ENCODE data around the gene TSHZ3.

The TSHZ3 gene

GRCh38 chr19:31297991-31298390 is 51.2 kb downstream of the TSHZ3 start:
- Histone ChIP-seq H3K27me3 (ENCODE audit: control insufficient read depth in 1 of 2, insufficient read depth in 2 of 2, low read length in 2 of 2) (no peaks in the 10 kb centered on the region), H3K27ac (ENCODE audit: low read length) (no peak overlapping the region), H3K4me1 (ENCODE audit: control insufficient read depth, insufficient read depth, low read length) (peaks cover 4% of the 10 kb centered on the region), H3K9ac (ENCODE audit: low read length in 2 of 2) (no peak overlapping the region), H3K36me3 (ENCODE audit: control insufficient read depth in 2 of 2, insufficient read depth in 2 of 2, low read length in 2 of 2) (no peaks in the 10 kb centered on the region), H3K9me3 (ENCODE audit: control insufficient read depth in 2 of 2, low read length in 2 of 2) (no peaks in the 10 kb centered on the region), H3K4me3 (ENCODE audit: low read length in 2 of 2) (no peak overlapping the region)

- Histone ChIP-seq H3K4me1 (ENCODE audit: control insufficient read depth, insufficient read depth, low read length) (peaks cover 2% of the 10 kb centered on the region), H3K36me3 (ENCODE audit: control insufficient read depth in 2 of 2, insufficient read depth in 2 of 2, low read length in 2 of 2) (no peaks in the 10 kb centered on the region), H3K27me3 (ENCODE audit: control insufficient read depth in 1 of 2, insufficient read depth in 2 of 2, low read length in 2 of 2) (no peaks in the 10 kb centered on the region), H3K27ac (ENCODE audit: low read length) (no peak overlapping the region), H3K9me3 (ENCODE audit: control insufficient read depth in 2 of 2, low read length in 2 of 2) (no peaks in the 10 kb centered on the region), H3K9ac (ENCODE audit: low read length in 2 of 2) (no peak overlapping the region), H3K4me3 (ENCODE audit: low read length in 2 of 2) (no peak overlapping the region)
Measured at GRCh38 chr19:31296741-31297390, 52.4 kb downstream of the TSHZ3 start.

GRCh38 chr19:31294189-31294588 is 55.0 kb downstream of the TSHZ3 start:
- Histone ChIP-seq H3K9me3 (ENCODE audit: control insufficient read depth in 2 of 2, low read length in 2 of 2) (no peaks in the 10 kb centered on the region), H3K9ac (ENCODE audit: low read length in 2 of 2) (no peak overlapping the region), H3K27ac (ENCODE audit: low read length) (no peak overlapping the region), H3K4me1 (ENCODE audit: control insufficient read depth, insufficient read depth, low read length) (no peaks in the 10 kb centered on the region), H3K36me3 (ENCODE audit: control insufficient read depth in 2 of 2, insufficient read depth in 2 of 2, low read length in 2 of 2) (no peaks in the 10 kb centered on the region), H3K4me3 (ENCODE audit: low read length in 2 of 2) (no peak overlapping the region), H3K27me3 (ENCODE audit: control insufficient read depth in 1 of 2, insufficient read depth in 2 of 2, low read length in 2 of 2) (no peaks in the 10 kb centered on the region)

- Histone ChIP-seq H3K9me3 (ENCODE audit: control insufficient read depth in 2 of 2, low read length in 2 of 2) (no peaks in the 10 kb centered on the region), H3K9ac (ENCODE audit: low read length in 2 of 2) (no peak overlapping the region), H3K4me3 (ENCODE audit: low read length in 2 of 2) (no peak overlapping the region), H3K27ac (ENCODE audit: low read length) (no peak overlapping the region), H3K4me1 (ENCODE audit: control insufficient read depth, insufficient read depth, low read length) (no peaks in the 10 kb centered on the region), H3K27me3 (ENCODE audit: control insufficient read depth in 1 of 2, insufficient read depth in 2 of 2, low read length in 2 of 2) (no peaks in the 10 kb centered on the region), H3K36me3 (ENCODE audit: control insufficient read depth in 2 of 2, insufficient read depth in 2 of 2, low read length in 2 of 2) (peaks cover 0 to 2% of the 10 kb centered on the region in 2 donors)
Measured at GRCh38 chr19:31292639-31293185, 56.5 kb downstream of the TSHZ3 start.

GRCh38 chr19:31290931-31291590 is 58.2 kb downstream of the TSHZ3 start:
- no peak overlapping the region for H3K27ac ChIP-seq (ENCODE audit: low read length)
- H3K4me3 ChIP-seq (ENCODE audit: low read length in 2 of 2), result no peak overlapping the region
- no peaks in the 10 kb centered on the region for H3K4me1 ChIP-seq (ENCODE audit: control insufficient read depth, insufficient read depth, low read length)
- H3K9ac ChIP-seq (ENCODE audit: low read length in 2 of 2), result no peak overlapping the region
- H3K36me3 ChIP-seq (ENCODE audit: control insufficient read depth in 2 of 2, insufficient read depth in 2 of 2, low read length in 2 of 2), result peaks cover 0 to 2% of the 10 kb centered on the region in 2 donors
- no peaks in the 10 kb centered on the region for H3K27me3 ChIP-seq (ENCODE audit: control insufficient read depth in 1 of 2, insufficient read depth in 2 of 2, low read length in 2 of 2)
- H3K9me3 ChIP-seq (ENCODE audit: control insufficient read depth in 2 of 2, low read length in 2 of 2), result no peaks in the 10 kb centered on the region

- Histone ChIP-seq H3K36me3 (ENCODE audit: control insufficient read depth in 2 of 2, insufficient read depth in 2 of 2, low read length in 2 of 2) (peaks cover 0 to 2% of the 10 kb centered on the region in 2 donors), H3K27me3 (ENCODE audit: control insufficient read depth in 1 of 2, insufficient read depth in 2 of 2, low read length in 2 of 2) (no peaks in the 10 kb centered on the region), H3K9ac (ENCODE audit: low read length in 2 of 2) (no peak overlapping the region), H3K9me3 (ENCODE audit: control insufficient read depth in 2 of 2, low read length in 2 of 2) (no peaks in the 10 kb centered on the region), H3K4me1 (ENCODE audit: control insufficient read depth, insufficient read depth, low read length) (peaks cover 3% of the 10 kb centered on the region), H3K27ac (ENCODE audit: low read length) (no peak overlapping the region), H3K4me3 (ENCODE audit: low read length in 2 of 2) (no peak overlapping the region)
Measured at GRCh38 chr19:31289976-31290375, 59.3 kb downstream of the TSHZ3 start.

GRCh38 chr19:31289381-31289880 is 59.8 kb downstream of the TSHZ3 start:
- Histone ChIP-seq H3K27me3 (ENCODE audit: control insufficient read depth in 1 of 2, insufficient read depth in 2 of 2, low read length in 2 of 2) (no peaks in the 10 kb centered on the region), H3K36me3 (ENCODE audit: control insufficient read depth in 2 of 2, insufficient read depth in 2 of 2, low read length in 2 of 2) (peaks cover 0 to 2% of the 10 kb centered on the region in 2 donors), H3K9ac (ENCODE audit: low read length in 2 of 2) (no peak overlapping the region), H3K4me1 (ENCODE audit: control insufficient read depth, insufficient read depth, low read length) (peaks cover 3% of the 10 kb centered on the region), H3K4me3 (ENCODE audit: low read length in 2 of 2) (no peak overlapping the region), H3K27ac (ENCODE audit: low read length) (no peak overlapping the region), H3K9me3 (ENCODE audit: control insufficient read depth in 2 of 2, low read length in 2 of 2) (no peaks in the 10 kb centered on the region)

GRCh38 chr19:31286491-31286890 is 62.7 kb downstream of the TSHZ3 start:
- Histone ChIP-seq H3K27ac (ENCODE audit: low read length) (no peak overlapping the region), H3K4me3 (ENCODE audit: low read length in 2 of 2) (no peak overlapping the region), H3K27me3 (ENCODE audit: control insufficient read depth in 1 of 2, insufficient read depth in 2 of 2, low read length in 2 of 2) (no peaks in the 10 kb centered on the region), H3K4me1 (ENCODE audit: control insufficient read depth, insufficient read depth, low read length) (peaks cover 7% of the 10 kb centered on the region), H3K9ac (ENCODE audit: low read length in 2 of 2) (no peak overlapping the region), H3K9me3 (ENCODE audit: control insufficient read depth in 2 of 2, low read length in 2 of 2) (no peaks in the 10 kb centered on the region), H3K36me3 (ENCODE audit: control insufficient read depth in 2 of 2, insufficient read depth in 2 of 2, low read length in 2 of 2) (peaks cover 0 to 2% of the 10 kb centered on the region in 2 donors)

- peaks cover 7% of the 10 kb centered on the region for H3K4me1 ChIP-seq (ENCODE audit: control insufficient read depth, insufficient read depth, low read length)
- H3K36me3 ChIP-seq (ENCODE audit: control insufficient read depth in 2 of 2, insufficient read depth in 2 of 2, low read length in 2 of 2), result peaks cover 0 to 2% of the 10 kb centered on the region in 2 donors
- H3K4me3 ChIP-seq (ENCODE audit: low read length in 2 of 2), result peak overlapping the region in 1 of 2 donors; percentile 52
- no peaks in the 10 kb centered on the region for H3K9me3 ChIP-seq (ENCODE audit: control insufficient read depth in 2 of 2, low read length in 2 of 2)
- no peak overlapping the region for H3K9ac ChIP-seq (ENCODE audit: low read length in 2 of 2)
- no peaks in the 10 kb centered on the region for H3K27me3 ChIP-seq (ENCODE audit: control insufficient read depth in 1 of 2, insufficient read depth in 2 of 2, low read length in 2 of 2)
- no peak overlapping the region for H3K27ac ChIP-seq (ENCODE audit: low read length)
Measured at GRCh38 chr19:31285744-31286143, 63.5 kb downstream of the TSHZ3 start.

GRCh38 chr19:31284621-31285020 is 64.6 kb downstream of the TSHZ3 start:
- H3K4me1 ChIP-seq (ENCODE audit: control insufficient read depth, insufficient read depth, low read length), result peaks cover 7% of the 10 kb centered on the region
- H3K9ac ChIP-seq (ENCODE audit: low read length in 2 of 2), result no peak overlapping the region
- H3K27ac ChIP-seq (ENCODE audit: low read length), result no peak overlapping the region
- peaks cover 0 to 3% of the 10 kb centered on the region in 2 donors for H3K36me3 ChIP-seq (ENCODE audit: control insufficient read depth in 2 of 2, insufficient read depth in 2 of 2, low read length in 2 of 2)
- H3K27me3 ChIP-seq (ENCODE audit: control insufficient read depth in 1 of 2, insufficient read depth in 2 of 2, low read length in 2 of 2), result no peaks in the 10 kb centered on the region
- no peak overlapping the region for H3K4me3 ChIP-seq (ENCODE audit: low read length in 2 of 2)
- H3K9me3 ChIP-seq (ENCODE audit: control insufficient read depth in 2 of 2, low read length in 2 of 2), result no peaks in the 10 kb centered on the region

GRCh38 chr19:31283701-31284100 is 65.5 kb downstream of the TSHZ3 start:
- Histone ChIP-seq H3K4me3 (ENCODE audit: low read length in 2 of 2) (no peak overlapping the region), H3K27me3 (ENCODE audit: control insufficient read depth in 1 of 2, insufficient read depth in 2 of 2, low read length in 2 of 2) (no peaks in the 10 kb centered on the region), H3K9me3 (ENCODE audit: control insufficient read depth in 2 of 2, low read length in 2 of 2) (no peaks in the 10 kb centered on the region), H3K4me1 (ENCODE audit: control insufficient read depth, insufficient read depth, low read length) (peaks cover 7% of the 10 kb centered on the region), H3K9ac (ENCODE audit: low read length in 2 of 2) (no peak overlapping the region), H3K36me3 (ENCODE audit: control insufficient read depth in 2 of 2, insufficient read depth in 2 of 2, low read length in 2 of 2) (peaks cover 3 to 12% of the 10 kb centered on the region in 2 donors), H3K27ac (ENCODE audit: low read length) (no peak overlapping the region)

Measured in stomach smooth muscle (tissue), 2 donors.